IPS-18a (cell line): ENCODE data around the gene KLF9.

Experiments
- H3K27ac ChIP-seq: one replicate; pipeline ENCODE4 v1.5.1; 2013; ENCODE audit warnings: low read length
- H3K27me3 ChIP-seq: one replicate; pipeline ENCODE4 v1.6.1; 2013; ENCODE audit warnings: mild to moderate bottlenecking, low read length; ENCODE audit not compliant: control insufficient read depth, insufficient read depth
- H3K36me3 ChIP-seq: one replicate; pipeline ENCODE4 v1.6.1; 2013; ENCODE audit warnings: low read depth, low read length; ENCODE audit not compliant: control insufficient read depth
- H3K4me1 ChIP-seq: one replicate; pipeline ENCODE4 v1.6.1; 2013; ENCODE audit warnings: low read depth, low read length; ENCODE audit not compliant: control insufficient read depth
- H3K4me3 ChIP-seq: one replicate; pipeline ENCODE4 v1.5.1; 2013; ENCODE audit warnings: low read length
- H3K9ac ChIP-seq: one replicate; pipeline ENCODE4 v1.6.1; 2013; ENCODE audit warnings: mild to moderate bottlenecking, low read length, moderate library complexity
- H3K9me3 ChIP-seq: one replicate; pipeline ENCODE4 v1.6.1; 2013; ENCODE audit warnings: low read depth, low read length; ENCODE audit not compliant: control insufficient read depth

Gene KLF9

DNA sequence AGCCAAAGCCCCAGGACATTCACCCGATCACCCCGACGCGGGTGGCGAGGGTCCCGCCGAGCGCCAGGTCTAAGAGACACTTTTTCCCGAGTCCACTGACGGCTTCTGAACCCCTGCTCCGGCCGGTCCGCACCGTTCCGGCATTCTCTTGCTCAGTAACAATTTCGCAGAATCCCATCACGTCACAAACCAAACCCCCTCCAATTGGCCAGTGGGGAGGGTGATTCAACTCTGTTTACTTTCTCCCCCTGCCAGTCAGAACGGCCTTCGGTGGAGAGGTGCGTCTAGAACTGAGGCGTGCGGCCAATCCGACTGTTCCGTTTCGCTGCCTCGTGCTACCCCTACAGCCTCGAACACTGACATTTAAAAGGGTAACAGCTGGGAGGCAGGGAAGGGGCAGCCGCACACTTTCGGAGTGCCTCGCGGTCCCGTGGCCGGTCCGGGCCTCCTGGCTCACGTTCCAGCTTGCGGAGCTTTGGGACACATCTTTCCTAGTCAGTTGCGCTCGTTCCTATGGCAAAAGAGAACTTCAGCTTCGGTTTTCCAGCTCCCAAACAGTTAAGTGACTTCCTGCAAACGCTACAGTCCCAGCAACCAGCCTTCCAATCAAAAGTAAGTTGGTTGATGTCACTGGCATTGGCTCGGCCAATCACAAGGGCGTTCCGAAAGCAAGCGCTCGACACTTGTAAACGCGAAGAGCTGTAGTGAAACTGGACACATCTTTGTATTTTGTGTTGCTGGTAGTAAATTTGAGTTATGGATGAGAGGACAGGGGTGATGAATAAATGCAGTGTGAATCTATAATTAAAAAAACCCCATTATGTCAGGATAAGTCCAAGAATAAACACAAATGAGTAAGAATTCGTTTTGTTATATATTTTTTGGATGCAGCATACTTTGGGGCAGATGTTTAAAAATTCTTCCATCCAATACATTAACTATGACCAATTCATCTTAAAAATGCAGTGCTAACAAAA, at the start of gene KLF9:
KLF9 (minus strand) TSS at position 859 of the 977 bp plus-strand sequence. CDS start 1,294 bp downstream, outside the sequence.
- Histone ChIP-seq H3K36me3 (no peaks in the 10 kb centered on the region), H3K9me3 (no peaks in the 10 kb centered on the region), H3K4me3 (peak within 1 kb of the TSS; percentile 49), H3K9ac (no peak within 1 kb of the TSS), H3K27ac (no peak within 1 kb of the TSS), H3K4me1 (peaks cover 11% of the 10 kb centered on the region), H3K27me3 (peaks cover 75% of the 10 kb centered on the region)

DNA sequence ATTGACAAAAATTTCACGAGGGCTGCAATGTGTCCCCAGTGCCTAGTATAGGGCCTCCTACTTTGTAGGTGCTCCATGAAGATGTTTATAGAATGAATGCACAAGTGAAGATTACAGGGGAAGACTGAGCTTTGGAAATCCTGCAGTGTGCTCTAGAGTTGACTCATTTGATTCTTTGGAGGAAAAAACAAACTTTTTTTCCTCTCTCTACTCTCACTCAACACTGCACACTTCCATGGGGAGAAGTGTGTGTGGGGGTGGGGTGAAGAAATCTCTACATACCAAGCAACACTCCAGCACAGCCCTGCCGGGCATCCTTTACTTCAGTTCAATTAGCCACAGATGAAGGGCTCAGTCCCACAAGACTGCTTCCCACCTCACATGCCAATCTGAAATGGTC, 49.4 kb upstream of the KLF9 start:
- H3K4me3 ChIP-seq, result no peak overlapping the region
- H3K27me3 ChIP-seq, result no peaks in the 10 kb centered on the region
- no peaks in the 10 kb centered on the region for H3K4me1 ChIP-seq
- no peak overlapping the region for H3K9ac ChIP-seq
- H3K27ac ChIP-seq, result no peak overlapping the region
- H3K36me3 ChIP-seq, result no peaks in the 10 kb centered on the region
- H3K9me3 ChIP-seq, result no peaks in the 10 kb centered on the region

DNA sequence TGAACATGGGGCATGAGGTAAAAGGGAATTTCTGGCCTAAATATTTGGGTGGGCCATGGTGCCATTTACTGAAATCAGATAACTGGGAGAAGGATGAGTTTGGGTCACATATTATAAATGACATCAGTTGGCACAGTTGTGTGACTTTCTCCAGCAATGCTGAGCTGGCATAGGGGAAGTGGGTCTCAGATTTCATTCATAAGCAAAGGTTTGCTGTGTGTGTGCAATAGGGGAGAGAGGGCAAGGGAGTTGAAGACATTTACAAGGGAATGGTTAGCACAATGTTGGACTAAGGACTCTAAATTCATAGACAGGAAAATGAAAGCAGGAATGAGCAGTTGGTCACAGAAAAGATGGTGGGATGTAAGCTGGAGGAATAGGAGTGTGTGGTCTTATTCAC, 47.8 kb upstream of the KLF9 start:
- Histone ChIP-seq H3K4me1 (no peaks in the 10 kb centered on the region), H3K27ac (no peak overlapping the region), H3K4me3 (no peak overlapping the region), H3K9me3 (no peaks in the 10 kb centered on the region), H3K36me3 (no peaks in the 10 kb centered on the region), H3K27me3 (no peaks in the 10 kb centered on the region), H3K9ac (no peak overlapping the region)

DNA sequence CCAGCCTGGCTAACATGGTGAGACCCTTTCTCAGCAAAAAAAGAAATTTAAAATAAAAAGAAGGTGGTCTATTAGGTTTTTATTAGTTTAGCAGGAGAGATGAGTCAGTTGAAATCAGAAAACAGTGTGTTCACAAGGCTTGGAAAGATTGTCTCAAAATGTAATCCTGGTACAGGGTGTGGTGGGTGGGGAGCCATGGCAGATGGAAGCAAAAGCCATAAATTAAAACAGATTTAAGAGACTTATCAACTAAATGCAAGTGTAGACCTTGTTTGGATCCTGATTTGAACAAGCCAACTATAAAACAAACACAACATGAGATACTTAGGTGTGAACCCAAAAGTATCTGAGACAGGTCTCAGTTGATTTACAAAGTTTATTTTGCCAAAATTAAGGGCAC, 42.8 kb upstream of the KLF9 start:
- no peak overlapping the region for H3K27ac ChIP-seq
- H3K4me3 ChIP-seq, result no peak overlapping the region
- H3K9me3 ChIP-seq, result no peaks in the 10 kb centered on the region
- no peak overlapping the region for H3K9ac ChIP-seq
- no peaks in the 10 kb centered on the region for H3K36me3 ChIP-seq
- H3K27me3 ChIP-seq, result no peaks in the 10 kb centered on the region
- H3K4me1 ChIP-seq, result no peaks in the 10 kb centered on the region

DNA sequence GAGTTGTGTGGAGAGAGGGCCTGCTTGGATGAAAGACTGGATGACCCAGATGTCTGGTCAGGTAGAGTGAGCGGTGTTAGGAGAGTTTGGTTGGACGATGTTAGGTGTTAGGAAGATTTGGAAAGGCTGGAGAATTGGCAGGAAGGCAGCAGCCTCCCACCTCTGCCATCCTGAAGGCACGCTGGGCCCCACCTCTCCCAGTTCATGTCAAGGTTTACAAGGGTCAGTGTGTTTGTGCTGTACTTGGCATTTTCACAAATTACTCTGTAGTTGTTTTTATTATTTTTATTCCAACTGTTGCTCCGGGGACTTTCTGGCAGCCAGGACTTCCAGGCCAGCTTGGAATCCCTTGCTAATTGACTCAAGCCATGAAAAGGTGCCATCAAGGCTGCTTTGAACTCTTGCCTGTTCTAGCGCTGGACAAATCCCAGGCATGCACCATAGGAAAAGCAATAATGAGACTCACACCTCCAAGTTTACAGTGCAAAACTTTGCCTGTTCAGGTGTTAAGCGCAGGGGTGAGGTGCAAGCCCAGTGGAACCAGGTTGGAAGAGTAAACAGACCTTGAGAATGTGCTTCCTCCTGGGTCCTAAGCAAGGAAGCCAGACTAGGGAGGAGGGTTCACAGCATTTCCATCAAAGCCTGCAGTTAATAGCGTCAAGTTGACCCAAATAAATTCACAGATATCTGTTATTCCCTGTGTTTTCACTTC, 41.7 kb upstream of the KLF9 start:
- Histone ChIP-seq H3K36me3 (no peaks in the 10 kb centered on the region), H3K4me1 (no peaks in the 10 kb centered on the region), H3K9ac (no peak overlapping the region), H3K27me3 (no peaks in the 10 kb centered on the region), H3K27ac (no peak overlapping the region), H3K9me3 (no peaks in the 10 kb centered on the region), H3K4me3 (no peak overlapping the region)

DNA sequence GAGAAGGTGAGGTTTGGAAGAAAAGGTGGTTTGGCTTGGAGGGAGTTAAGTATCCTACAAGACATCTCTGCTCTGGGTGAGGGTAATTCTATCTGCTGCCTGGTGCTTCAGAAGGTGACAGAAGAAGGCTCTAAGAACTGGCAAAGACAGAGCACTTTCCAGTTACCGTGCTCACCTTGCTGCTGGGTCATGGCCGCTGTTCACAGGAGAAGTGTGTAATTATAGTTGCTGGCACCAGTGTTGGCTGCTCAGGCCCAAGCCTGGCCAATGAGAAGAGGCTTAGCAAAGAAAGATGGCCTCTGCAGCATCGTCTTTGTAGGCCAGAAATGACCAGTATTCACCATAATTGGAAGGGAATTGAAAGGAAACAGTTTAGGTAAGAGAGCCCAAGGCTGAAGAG, 37.9 kb upstream of the KLF9 start:
- H3K27me3 ChIP-seq, result no peaks in the 10 kb centered on the region
- H3K27ac ChIP-seq, result no peak overlapping the region
- no peaks in the 10 kb centered on the region for H3K4me1 ChIP-seq
- no peak overlapping the region for H3K9ac ChIP-seq
- no peak overlapping the region for H3K4me3 ChIP-seq
- H3K9me3 ChIP-seq, result no peaks in the 10 kb centered on the region
- no peaks in the 10 kb centered on the region for H3K36me3 ChIP-seq

DNA sequence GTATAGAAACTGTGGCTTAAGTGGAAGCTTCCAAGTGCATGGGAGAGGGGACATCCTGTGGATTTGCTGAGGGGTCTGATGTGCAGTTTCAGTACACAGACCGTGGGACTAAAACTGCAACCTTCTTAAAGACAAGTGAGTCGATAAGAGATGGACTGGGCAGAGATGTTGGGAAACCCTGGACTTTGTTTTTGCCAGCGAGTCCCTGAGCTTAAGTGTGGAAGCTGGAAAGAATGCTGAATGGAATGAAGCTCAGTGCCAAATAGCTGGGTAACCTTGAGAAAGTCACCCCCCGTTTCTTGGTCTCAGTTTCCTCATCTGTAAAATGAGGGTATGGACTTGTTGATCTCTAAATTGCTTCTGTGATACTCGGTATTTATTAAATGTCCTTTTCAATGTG, 37.3 kb upstream of the KLF9 start:
- H3K9ac ChIP-seq, result no peak overlapping the region
- no peaks in the 10 kb centered on the region for H3K27me3 ChIP-seq
- H3K4me3 ChIP-seq, result no peak overlapping the region
- H3K9me3 ChIP-seq, result no peaks in the 10 kb centered on the region
- H3K36me3 ChIP-seq, result no peaks in the 10 kb centered on the region
- no peak overlapping the region for H3K27ac ChIP-seq
- no peaks in the 10 kb centered on the region for H3K4me1 ChIP-seq

DNA sequence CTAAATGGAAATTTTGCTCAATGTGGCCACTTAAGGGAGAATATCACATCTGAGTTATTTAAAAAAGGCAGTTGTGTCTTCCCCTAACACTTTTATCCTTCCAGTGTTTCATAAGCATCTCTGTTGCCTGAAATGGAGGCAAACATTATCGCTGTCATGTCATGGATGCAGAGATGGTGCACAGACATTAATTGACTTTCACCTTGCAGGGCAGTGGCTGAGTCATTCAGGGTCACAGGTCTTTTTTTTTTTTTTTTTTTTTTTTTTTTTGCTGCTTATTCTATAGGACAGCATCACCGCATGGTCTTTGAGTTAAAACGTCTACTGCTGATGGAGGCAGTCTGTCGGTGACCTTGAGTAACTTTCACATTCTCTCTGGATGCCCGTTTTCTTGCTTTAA, 36.3 kb upstream of the KLF9 start:
- no peaks in the 10 kb centered on the region for H3K27me3 ChIP-seq
- H3K4me3 ChIP-seq, result no peak overlapping the region
- H3K9me3 ChIP-seq, result no peaks in the 10 kb centered on the region
- no peak overlapping the region for H3K9ac ChIP-seq
- no peaks in the 10 kb centered on the region for H3K36me3 ChIP-seq
- no peak overlapping the region for H3K27ac ChIP-seq
- H3K4me1 ChIP-seq, result no peaks in the 10 kb centered on the region

DNA sequence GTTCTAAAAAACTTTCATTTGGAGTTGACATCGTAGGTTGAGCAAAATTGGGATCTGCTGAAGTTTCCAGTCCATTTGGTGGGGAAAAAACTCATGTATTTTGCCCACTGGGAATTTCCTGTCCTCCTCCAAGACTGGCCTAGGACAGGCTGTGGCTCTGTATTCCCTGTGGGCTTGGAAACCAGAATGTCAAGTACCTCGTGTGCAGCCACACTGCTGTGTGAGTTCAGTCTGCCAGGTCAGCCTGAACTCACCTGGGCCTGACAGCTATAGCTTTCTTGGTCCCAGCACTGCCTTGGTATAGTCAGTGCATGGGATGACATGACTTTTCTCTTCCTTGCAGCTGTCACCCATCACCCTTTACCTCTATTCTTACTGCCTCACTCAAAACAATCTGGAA, 35.0 kb upstream of the KLF9 start:
- Histone ChIP-seq H3K4me3 (no peak overlapping the region), H3K4me1 (no peaks in the 10 kb centered on the region), H3K9ac (no peak overlapping the region), H3K27ac (no peak overlapping the region), H3K36me3 (no peaks in the 10 kb centered on the region), H3K9me3 (no peaks in the 10 kb centered on the region), H3K27me3 (no peaks in the 10 kb centered on the region)

DNA sequence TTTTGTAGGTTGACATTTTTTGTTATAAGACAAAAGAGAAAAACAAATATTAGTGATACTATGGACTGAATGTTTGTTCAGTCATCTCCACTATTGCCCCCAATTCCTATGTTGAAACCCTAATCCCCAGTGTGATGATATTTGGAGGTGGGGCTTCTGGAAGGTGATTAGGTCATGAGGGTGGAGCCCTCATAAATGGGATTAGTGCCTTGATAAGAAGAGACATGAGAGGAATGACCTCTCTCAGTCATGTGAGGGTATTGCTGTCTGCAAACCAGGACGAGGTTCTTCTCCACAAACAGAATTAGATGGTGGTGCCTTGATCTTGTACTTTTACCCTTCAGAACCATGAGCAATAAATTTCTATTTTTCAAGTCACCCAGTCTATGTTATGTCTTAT, 34.5 kb upstream of the KLF9 start:
- no peaks in the 10 kb centered on the region for H3K9me3 ChIP-seq
- H3K27me3 ChIP-seq, result no peaks in the 10 kb centered on the region
- H3K27ac ChIP-seq, result no peak overlapping the region
- no peaks in the 10 kb centered on the region for H3K36me3 ChIP-seq
- H3K4me1 ChIP-seq, result no peaks in the 10 kb centered on the region
- no peak overlapping the region for H3K4me3 ChIP-seq
- H3K9ac ChIP-seq, result no peak overlapping the region

DNA sequence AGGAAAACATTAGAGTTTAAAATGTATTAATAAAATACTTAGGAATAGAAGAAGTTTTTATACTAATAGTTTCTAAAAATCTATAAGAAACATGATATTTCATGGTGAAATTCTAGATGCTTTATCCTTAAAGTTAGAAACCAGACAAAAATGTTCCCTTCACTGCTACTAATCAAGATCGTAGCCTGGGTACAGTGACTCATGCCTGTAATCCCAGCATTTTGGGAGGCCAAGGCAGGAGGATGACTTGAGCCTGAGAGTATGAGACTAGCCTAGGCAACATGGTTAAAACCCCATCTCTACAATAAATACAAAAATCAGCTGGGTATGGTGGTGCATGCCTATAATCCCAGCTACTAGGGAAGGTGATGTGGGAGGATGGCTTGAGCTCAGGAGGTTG, 30.4 kb upstream of the KLF9 start:
- no peak overlapping the region for H3K4me3 ChIP-seq
- no peaks in the 10 kb centered on the region for H3K27me3 ChIP-seq
- H3K27ac ChIP-seq, result no peak overlapping the region

More for the DNA sequence above, 30.4 kb upstream of the KLF9 start:
- no peaks in the 10 kb centered on the region for H3K9me3 ChIP-seq
- no peaks in the 10 kb centered on the region for H3K36me3 ChIP-seq
- H3K4me1 ChIP-seq, result no peaks in the 10 kb centered on the region
- H3K9ac ChIP-seq, result no peak overlapping the region
